Measurements from ENCODE around the gene APPBP2.
A peak's percentile ranks its signal among the peaks of the same experiment; 100 is the strongest.

APPBP2 gene

DNA sequence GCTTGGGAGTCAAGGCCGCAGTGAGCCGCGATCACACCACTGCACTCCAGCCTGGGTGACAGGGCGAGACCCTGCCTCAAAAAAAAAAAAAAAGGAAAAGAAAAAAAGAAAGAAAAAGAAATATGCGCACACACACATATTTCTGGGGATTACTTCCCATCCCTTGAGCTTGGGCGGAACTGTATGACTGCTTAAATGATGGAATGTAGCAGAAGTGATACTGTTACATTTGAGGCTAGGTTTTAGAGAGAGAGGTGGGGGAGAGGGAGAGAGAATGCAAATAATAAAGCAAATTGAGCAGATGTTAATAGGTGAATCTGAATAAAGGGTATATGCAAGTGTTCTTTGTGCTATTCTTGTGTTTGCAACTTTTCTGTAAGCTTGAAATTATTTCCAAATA lies 122.1 kb downstream of the APPBP2 start:
- Histone ChIP-seq H2AK5ac (ENCODE audit: low read length) (no peak overlapping the region), H4K8ac (ENCODE audit: low read depth, low read length) (no peak overlapping the region), H3K36me3 (ENCODE audit: control insufficient read depth, insufficient read depth, low read length) (no peaks in the 10 kb centered on the region), H2BK5ac (ENCODE audit: low read length) (no peak overlapping the region), H2BK120ac (ENCODE audit: low read depth, low read length) (no peak overlapping the region), H3K79me2 (ENCODE audit: control insufficient read depth, insufficient read depth, low read length) (no peaks in the 10 kb centered on the region), H3K79me1 (ENCODE audit: low read length) (no peaks in the 10 kb centered on the region), H3K23ac (ENCODE audit: low read length) (no peak overlapping the region), H3K18ac (ENCODE audit: low read length) (no peak overlapping the region), H3K4ac (ENCODE audit: low read depth, low read length) (no peak overlapping the region), H2BK15ac (replicated peaks; ENCODE audit: low read depth) (no peak overlapping the region), H3K27me3 (ENCODE audit: insufficient read depth, low read length, poor library complexity) (no peaks in the 10 kb centered on the region), H3K56ac (ENCODE audit: low read length) (no peak overlapping the region), H3K9ac (ENCODE audit: low read length) (no peak overlapping the region), H3K4me3 (ENCODE audit: low read length) (no peak overlapping the region), H3K4me2 (ENCODE audit: low read length) (no peak overlapping the region), H3K4me1 (ENCODE audit: control insufficient read depth, low read depth, low read length) (no peaks in the 10 kb centered on the region), H3K27ac (ENCODE audit: low read depth, low read length) (no peak overlapping the region), H4K5ac (ENCODE audit: low read length) (no peak overlapping the region)
- DNase-seq: no peak
- WGBS (ENCODE audit: extremely low coverage, insufficient coverage, low lambda C conversion rate): no CpG with 5 or more reads among the region's 6 CpGs

DNA sequence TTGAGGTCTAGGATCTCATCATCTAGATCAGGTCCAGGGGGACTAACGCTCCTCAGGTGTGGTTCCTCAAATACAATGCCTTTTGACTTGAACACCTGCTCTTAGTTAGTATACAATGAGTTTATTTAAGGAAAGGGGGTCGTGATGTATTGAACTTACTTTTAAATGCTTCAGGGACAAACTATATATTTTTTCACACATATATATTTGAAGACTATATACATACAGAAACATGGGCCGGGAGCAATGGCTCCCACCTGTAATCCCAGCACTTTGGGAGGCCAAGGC lies 122.6 kb downstream of the APPBP2 start:
- Histone ChIP-seq H3K79me2 (ENCODE audit: control insufficient read depth, insufficient read depth, low read length) (no peaks in the 10 kb centered on the region), H2BK5ac (ENCODE audit: low read length) (no peak overlapping the region), H4K5ac (ENCODE audit: low read length) (no peak overlapping the region), H3K79me1 (ENCODE audit: low read length) (no peaks in the 10 kb centered on the region), H2AK5ac (ENCODE audit: low read length) (no peak overlapping the region), H3K36me3 (ENCODE audit: control insufficient read depth, insufficient read depth, low read length) (no peaks in the 10 kb centered on the region), H3K4ac (ENCODE audit: low read depth, low read length) (no peak overlapping the region), H2BK120ac (ENCODE audit: low read depth, low read length) (no peak overlapping the region), H4K8ac (ENCODE audit: low read depth, low read length) (no peak overlapping the region), H2BK15ac (replicated peaks; ENCODE audit: low read depth) (no peak overlapping the region), H3K27ac (ENCODE audit: low read depth, low read length) (no peak overlapping the region), H3K9ac (ENCODE audit: low read length) (no peak overlapping the region), H3K23ac (ENCODE audit: low read length) (no peak overlapping the region), H3K4me3 (ENCODE audit: low read length) (no peak overlapping the region), H3K4me2 (ENCODE audit: low read length) (no peak overlapping the region), H3K18ac (ENCODE audit: low read length) (no peak overlapping the region), H3K27me3 (ENCODE audit: insufficient read depth, low read length, poor library complexity) (no peaks in the 10 kb centered on the region), H3K4me1 (ENCODE audit: control insufficient read depth, low read depth, low read length) (no peaks in the 10 kb centered on the region), H3K56ac (ENCODE audit: low read length) (no peak overlapping the region)
- DNase-seq: no peak
- WGBS (ENCODE audit: extremely low coverage, insufficient coverage, low lambda C conversion rate): no CpG with 5 or more reads among the region's 3 CpGs

DNA sequence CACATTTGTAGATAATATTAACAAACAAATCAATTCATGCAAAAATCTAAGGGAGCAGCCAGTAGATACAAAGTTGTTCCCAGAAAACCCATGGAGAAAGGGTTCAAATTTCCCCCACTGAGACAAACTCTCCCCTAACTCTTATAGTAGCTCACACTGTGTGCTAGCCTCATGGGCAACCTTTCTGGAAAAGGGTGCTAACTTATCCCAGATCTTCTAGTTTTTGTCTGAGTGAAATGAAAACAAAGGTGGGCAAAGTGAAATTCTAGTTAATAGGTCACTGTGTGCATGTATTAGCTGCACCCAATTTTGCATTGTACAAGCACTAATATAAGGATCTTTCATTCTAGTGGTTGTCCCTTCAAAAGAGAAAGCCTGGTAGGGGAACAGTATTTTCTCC lies 124.2 kb downstream of the APPBP2 start:
- Histone ChIP-seq H3K27ac (ENCODE audit: low read depth, low read length) (no peak overlapping the region), H4K8ac (ENCODE audit: low read depth, low read length) (no peak overlapping the region), H3K18ac (ENCODE audit: low read length) (no peak overlapping the region), H3K56ac (ENCODE audit: low read length) (no peak overlapping the region), H3K79me1 (ENCODE audit: low read length) (no peaks in the 10 kb centered on the region), H2BK120ac (ENCODE audit: low read depth, low read length) (no peak overlapping the region), H3K23ac (ENCODE audit: low read length) (no peak overlapping the region), H2AK5ac (ENCODE audit: low read length) (no peak overlapping the region), H3K36me3 (ENCODE audit: control insufficient read depth, insufficient read depth, low read length) (no peaks in the 10 kb centered on the region), H2BK5ac (ENCODE audit: low read length) (no peak overlapping the region), H3K9ac (ENCODE audit: low read length) (no peak overlapping the region), H3K4ac (ENCODE audit: low read depth, low read length) (no peak overlapping the region), H3K79me2 (ENCODE audit: control insufficient read depth, insufficient read depth, low read length) (no peaks in the 10 kb centered on the region), H3K27me3 (ENCODE audit: insufficient read depth, low read length, poor library complexity) (no peaks in the 10 kb centered on the region), H3K4me3 (ENCODE audit: low read length) (no peak overlapping the region), H3K4me2 (ENCODE audit: low read length) (no peak overlapping the region), H2BK15ac (replicated peaks; ENCODE audit: low read depth) (no peak overlapping the region), H3K4me1 (ENCODE audit: control insufficient read depth, low read depth, low read length) (no peaks in the 10 kb centered on the region), H4K5ac (ENCODE audit: low read length) (no peak overlapping the region)
- no peak for DNase-seq

DNA sequence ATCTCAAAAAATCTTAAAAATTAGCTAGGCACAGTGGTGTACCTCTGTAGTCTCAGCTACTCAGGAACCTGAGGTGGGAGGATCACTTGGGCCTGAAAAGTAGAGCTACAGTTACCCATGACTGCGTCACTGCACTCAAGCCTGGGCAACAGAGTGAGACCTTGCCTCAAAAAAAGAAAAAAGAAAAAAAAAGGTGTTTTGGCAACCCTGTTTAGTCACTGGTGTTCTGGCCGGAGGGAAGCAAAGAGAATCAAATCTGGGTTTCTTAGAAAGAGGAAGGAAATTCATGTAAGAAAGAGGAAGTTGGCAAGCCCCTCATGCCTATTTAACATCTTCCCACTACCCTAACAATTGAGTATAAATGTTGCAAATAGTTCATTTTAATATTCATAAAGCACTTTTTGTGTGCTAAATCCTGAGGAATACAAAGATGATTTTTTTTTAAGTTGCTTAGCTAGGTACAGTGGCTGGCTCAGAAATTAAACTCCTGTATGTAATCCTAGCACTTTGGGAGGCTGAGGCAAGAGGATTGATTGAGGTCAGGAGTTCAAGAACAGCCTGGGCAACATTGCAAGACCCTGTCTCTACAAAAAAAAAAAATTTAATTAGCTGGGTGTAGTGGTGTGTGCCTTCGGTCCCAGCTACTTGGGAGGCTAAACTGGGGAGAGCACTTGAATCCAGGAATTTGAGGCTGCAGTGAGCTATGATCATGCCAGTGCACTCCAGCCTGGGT lies 127.6 kb downstream of the APPBP2 start:
- Histone ChIP-seq H2BK120ac (ENCODE audit: low read depth, low read length) (no peak overlapping the region), H3K18ac (ENCODE audit: low read length) (no peak overlapping the region), H2BK15ac (replicated peaks; ENCODE audit: low read depth) (peak overlapping the region; percentile 19), H2BK5ac (ENCODE audit: low read length) (no peak overlapping the region), H3K79me1 (ENCODE audit: low read length) (no peaks in the 10 kb centered on the region), H3K27me3 (ENCODE audit: insufficient read depth, low read length, poor library complexity) (no peaks in the 10 kb centered on the region), H2AK5ac (ENCODE audit: low read length) (no peak overlapping the region), H3K9ac (ENCODE audit: low read length) (no peak overlapping the region), H3K4me3 (ENCODE audit: low read length) (no peak overlapping the region), H4K8ac (ENCODE audit: low read depth, low read length) (no peak overlapping the region), H4K5ac (ENCODE audit: low read length) (no peak overlapping the region), H3K36me3 (ENCODE audit: control insufficient read depth, insufficient read depth, low read length) (no peaks in the 10 kb centered on the region), H3K79me2 (ENCODE audit: control insufficient read depth, insufficient read depth, low read length) (no peaks in the 10 kb centered on the region), H3K4ac (ENCODE audit: low read depth, low read length) (no peak overlapping the region), H3K23ac (ENCODE audit: low read length) (no peak overlapping the region), H3K56ac (ENCODE audit: low read length) (no peak overlapping the region), H3K4me2 (ENCODE audit: low read length) (no peak overlapping the region), H3K27ac (ENCODE audit: low read depth, low read length) (no peak overlapping the region), H3K4me1 (ENCODE audit: control insufficient read depth, low read depth, low read length) (no peaks in the 10 kb centered on the region)
- no peak for DNase-seq
- no CpG with 5 or more reads among the region's 3 CpGs for WGBS (ENCODE audit: extremely low coverage, insufficient coverage, low lambda C conversion rate)

DNA sequence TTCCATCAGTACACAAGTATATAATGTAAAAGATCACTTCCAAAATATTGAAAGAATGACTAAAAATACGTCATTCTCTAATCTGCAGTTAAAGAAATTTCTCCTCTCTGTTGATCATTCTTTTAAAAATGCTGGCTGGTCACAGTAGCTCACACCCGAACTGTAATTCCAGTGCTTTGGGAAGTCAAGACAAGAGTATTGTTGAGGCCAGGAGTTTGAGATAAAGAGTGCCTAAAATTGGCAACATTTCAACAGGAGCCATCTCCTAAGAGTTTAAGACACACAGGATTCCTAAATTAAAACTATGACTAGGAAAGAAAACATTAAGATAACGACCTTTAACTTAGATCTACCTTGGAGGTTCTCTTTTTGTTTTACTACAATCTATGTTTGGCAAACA lies 129.6 kb downstream of the APPBP2 start:
- no peak overlapping the region for H3K4ac ChIP-seq (ENCODE audit: low read depth, low read length)
- no peak overlapping the region for H2BK120ac ChIP-seq (ENCODE audit: low read depth, low read length)
- H4K8ac ChIP-seq (ENCODE audit: low read depth, low read length): no peak overlapping the region
- H3K27me3 ChIP-seq (ENCODE audit: insufficient read depth, low read length, poor library complexity): no peaks in the 10 kb centered on the region
- H3K18ac ChIP-seq (ENCODE audit: low read length): no peak overlapping the region
- no peak overlapping the region for H3K56ac ChIP-seq (ENCODE audit: low read length)
- H3K79me2 ChIP-seq (ENCODE audit: control insufficient read depth, insufficient read depth, low read length): peaks cover 1% of the 10 kb centered on the region
- H3K27ac ChIP-seq (ENCODE audit: low read depth, low read length): no peak overlapping the region
- no peak overlapping the region for H2AK5ac ChIP-seq (ENCODE audit: low read length)
- H2BK5ac ChIP-seq (ENCODE audit: low read length): no peak overlapping the region
- H3K36me3 ChIP-seq (ENCODE audit: control insufficient read depth, insufficient read depth, low read length): no peaks in the 10 kb centered on the region
- no peak for DNase-seq
- H3K23ac ChIP-seq (ENCODE audit: low read length): no peak overlapping the region
- no peak overlapping the region for H2BK15ac ChIP-seq (replicated peaks; ENCODE audit: low read depth)
- peaks cover 2% of the 10 kb centered on the region for H3K4me1 ChIP-seq (ENCODE audit: control insufficient read depth, low read depth, low read length)
- H3K4me2 ChIP-seq (ENCODE audit: low read length): no peak overlapping the region
- no peaks in the 10 kb centered on the region for H3K79me1 ChIP-seq (ENCODE audit: low read length)
- H3K4me3 ChIP-seq (ENCODE audit: low read length): no peak overlapping the region
- no peak overlapping the region for H4K5ac ChIP-seq (ENCODE audit: low read length)
- no peak overlapping the region for H3K9ac ChIP-seq (ENCODE audit: low read length)
- no CpG with 5 or more reads among the region's 3 CpGs for WGBS (ENCODE audit: extremely low coverage, insufficient coverage, low lambda C conversion rate)

DNA sequence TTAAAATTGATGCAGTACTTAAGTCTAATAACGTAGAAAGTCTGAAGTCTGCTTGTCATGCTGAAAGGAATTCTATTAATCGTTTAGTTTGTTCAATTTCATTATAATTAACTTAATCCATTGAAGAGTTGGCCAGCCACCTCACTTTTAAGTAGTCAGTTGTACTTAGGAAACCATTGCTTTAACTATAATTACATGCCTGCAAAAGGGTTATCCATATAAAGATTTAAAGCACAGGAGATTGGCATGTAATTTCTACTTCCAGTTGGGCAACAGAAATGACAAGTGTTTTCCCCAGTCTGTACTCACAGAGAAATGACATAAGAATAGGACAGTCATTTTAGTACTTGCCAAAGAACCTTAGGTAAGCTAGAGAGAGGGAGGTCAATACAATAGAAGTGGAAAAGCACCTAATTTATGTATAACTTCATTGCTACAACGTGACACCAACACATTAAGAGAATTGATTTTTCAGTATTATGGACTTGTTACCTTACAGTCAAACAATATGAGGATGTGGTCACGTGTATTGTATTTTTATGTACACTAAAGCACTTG lies 130.5 kb downstream of the APPBP2 start:
- Histone ChIP-seq H3K79me2 (ENCODE audit: control insufficient read depth, insufficient read depth, low read length) (peaks cover 8% of the 10 kb centered on the region), H2BK5ac (ENCODE audit: low read length) (no peak overlapping the region), H3K9ac (ENCODE audit: low read length) (no peak overlapping the region), H3K18ac (ENCODE audit: low read length) (no peak overlapping the region), H2AK5ac (ENCODE audit: low read length) (no peak overlapping the region), H2BK120ac (ENCODE audit: low read depth, low read length) (no peak overlapping the region), H3K56ac (ENCODE audit: low read length) (no peak overlapping the region), H3K4me2 (ENCODE audit: low read length) (no peak overlapping the region), H3K36me3 (ENCODE audit: control insufficient read depth, insufficient read depth, low read length) (no peaks in the 10 kb centered on the region), H3K4ac (ENCODE audit: low read depth, low read length) (no peak overlapping the region), H3K79me1 (ENCODE audit: low read length) (peaks cover 5% of the 10 kb centered on the region), H3K27me3 (ENCODE audit: insufficient read depth, low read length, poor library complexity) (no peaks in the 10 kb centered on the region), H4K8ac (ENCODE audit: low read depth, low read length) (no peak overlapping the region), H4K5ac (ENCODE audit: low read length) (no peak overlapping the region), H3K23ac (ENCODE audit: low read length) (no peak overlapping the region), H2BK15ac (replicated peaks; ENCODE audit: low read depth) (no peak overlapping the region), H3K4me3 (ENCODE audit: low read length) (no peak overlapping the region), H3K4me1 (ENCODE audit: control insufficient read depth, low read depth, low read length) (peaks cover 2% of the 10 kb centered on the region), H3K27ac (ENCODE audit: low read depth, low read length) (no peak overlapping the region)
- WGBS (ENCODE audit: extremely low coverage, insufficient coverage, low lambda C conversion rate): no CpG with 5 or more reads among the region's 4 CpGs
- no peak for DNase-seq
